WTC11 (cell line): Measurements from ENCODE around the gene PICALM. TPM values are rescaled to one million over a fixed set of nuclear protein-coding genes. Genes with fewer than 3 reads are reported as not detected.

Source experiments
- ATAC-seq: fragments of 200-7000 bp; cut with Tn5 transposase; 2 replicates; pipeline ENCODE4 v1.10.0; 2021; ENCODE audit warnings: mild to moderate bottlenecking, moderate library complexity
- CTCF ChIA-PET: fragments of 300-600 bp; sonication (Branson Sonifier 250); formaldehyde crosslinking; loops from one replicate; lab custom pipeline; 2021; ENCODE audit warnings: antibody characterized with exemption; lab: Charles Lee
- POLR2A ChIA-PET: fragments of 350-600 bp; sonication (Branson Sonifier 250); formaldehyde crosslinking; loops from one replicate; lab custom pipeline; 2021; ENCODE audit warnings: antibody characterized with exemption; lab: Charles Lee
- DNase-seq: peaks from one replicate; pipeline ENCODE4 v3.0.0; 2021; ENCODE audit warnings: low spot score
- H3K27ac Mint-ChIP-seq: 2 replicates; pipeline ENCODE4 v1.8.0; 2021; ENCODE audit warnings: mixed read lengths
- H3K27me3 Mint-ChIP-seq: 2 replicates; pipeline ENCODE4 v1.8.0; 2021; ENCODE audit warnings: low read depth, mild to moderate bottlenecking, moderate library complexity, mixed read lengths
- H3K36me3 Mint-ChIP-seq: 2 replicates; pipeline ENCODE4 v1.8.0; 2021; ENCODE audit warnings: mixed read lengths
- H3K4me1 Mint-ChIP-seq: 2 replicates; pipeline ENCODE4 v1.8.0; 2022; ENCODE audit warnings: mixed read lengths
- H3K4me3 Mint-ChIP-seq: 2 replicates; pipeline ENCODE4 v1.8.0; 2021; ENCODE audit warnings: mild to moderate bottlenecking, moderate library complexity, mixed read lengths
- H3K9me3 Mint-ChIP-seq: 2 replicates; pipeline ENCODE4 v1.8.0; 2021; ENCODE audit warnings: mixed read lengths
- ATF6 ChIP-seq: sonication (generic); formaldehyde crosslinking; IDR thresholded peaks from 2 replicates; pipeline ENCODE4 v1.8.1; 2023; ENCODE audit warnings: mild to moderate bottlenecking, missing genetic modification reagents
- CBFB ChIP-seq: sonication (generic); formaldehyde crosslinking; IDR thresholded peaks from 2 replicates; pipeline ENCODE4 v1.8.1; 2022; ENCODE audit warnings: mild to moderate bottlenecking, low read depth, missing genetic modification reagents
- CREM ChIP-seq: sonication (generic); formaldehyde crosslinking; IDR thresholded peaks from 2 replicates; pipeline ENCODE4 v1.8.1; 2022; ENCODE audit warnings: mild to moderate bottlenecking, missing genetic modification reagents, moderate library complexity
- ELF4 ChIP-seq: sonication (generic); formaldehyde crosslinking; IDR thresholded peaks from 2 replicates; pipeline ENCODE4 v1.8.1; 2022; ENCODE audit warnings: low read depth, mild to moderate bottlenecking, moderate library complexity, missing genetic modification reagents
- ETV6 ChIP-seq: sonication (generic); formaldehyde crosslinking; IDR thresholded peaks from 2 replicates; pipeline ENCODE4 v1.8.1; 2022; ENCODE audit warnings: mild to moderate bottlenecking, missing genetic modification reagents
- FOXK1 ChIP-seq: sonication (generic); formaldehyde crosslinking; IDR thresholded peaks from 2 replicates; pipeline ENCODE4 v1.8.0; 2022; ENCODE audit warnings: mild to moderate bottlenecking, moderate library complexity, missing genetic modification reagents
- GABPB1 ChIP-seq: sonication (generic); formaldehyde crosslinking; IDR thresholded peaks from 2 replicates; pipeline ENCODE4 v1.8.1; 2023; ENCODE audit warnings: mild to moderate bottlenecking, missing genetic modification reagents
- JAZF1 ChIP-seq: fragments of 250-450 bp; sonication (Bioruptor Pico); IDR thresholded peaks from 2 replicates; pipeline ENCODE4 v1.9.0; 2021; ENCODE audit warnings: moderate library complexity, mild to moderate bottlenecking, inconsistent platforms
- MYBL2 ChIP-seq: sonication (generic); formaldehyde crosslinking; IDR thresholded peaks from 2 replicates; pipeline ENCODE4 v1.8.1; 2023; ENCODE audit warnings: mild to moderate bottlenecking, moderate library complexity, missing genetic modification reagents
- NFE2L1 ChIP-seq: sonication (generic); formaldehyde crosslinking; IDR thresholded peaks from 2 replicates; pipeline ENCODE4 v1.8.1; 2023; ENCODE audit warnings: missing genetic modification reagents
- NR3C1 ChIP-seq: sonication (generic); formaldehyde crosslinking; conservative IDR thresholded peaks from 2 replicates; pipeline ENCODE4 v1.8.1; 2023; ENCODE audit warnings: low read depth, mild to moderate bottlenecking, missing genetic modification reagents
- PRRX2 ChIP-seq: fragments of 250-450 bp; sonication (Bioruptor Pico); IDR thresholded peaks from 2 replicates; pipeline ENCODE4 v1.8.0; 2021; ENCODE audit warnings: mild to moderate bottlenecking
- TEAD1 ChIP-seq: sonication (generic); formaldehyde crosslinking; IDR thresholded peaks from 2 replicates; pipeline ENCODE4 v1.8.0; 2022; ENCODE audit warnings: mild to moderate bottlenecking, missing genetic modification reagents
- TEAD4 ChIP-seq: sonication (generic); formaldehyde crosslinking; IDR thresholded peaks from 2 replicates; pipeline ENCODE4 v1.8.0; 2022; ENCODE audit warnings: mild to moderate bottlenecking, missing genetic modification reagents
- TP53 ChIP-seq: sonication (generic); formaldehyde crosslinking; IDR thresholded peaks from 2 replicates; pipeline ENCODE4 v1.8.1; 2023; ENCODE audit warnings: mild to moderate bottlenecking, missing genetic modification reagents
- ZNF121 ChIP-seq: sonication (generic); formaldehyde crosslinking; IDR thresholded peaks from 2 replicates; pipeline ENCODE4 v1.8.0; 2023; ENCODE audit warnings: missing genetic modification reagents
- ZNF416 ChIP-seq: fragments of 250-450 bp; sonication (Bioruptor Pico); IDR thresholded peaks from 2 replicates; pipeline ENCODE4 v1.9.0; 2021; ENCODE audit warnings: mild to moderate bottlenecking, inconsistent platforms
- ZNF512 ChIP-seq: sonication (generic); formaldehyde crosslinking; IDR thresholded peaks from 2 replicates; pipeline ENCODE4 v1.8.1; 2022; ENCODE audit warnings: missing genetic modification reagents, borderline replicate concordance
- total RNA-seq: library from RNA; stranded (reverse); gene quantifications from 3 replicates; pipeline ENCODE4 v1.2.3, GENCODE V29; 2021
- TF ChIP-seq, protein P1 (sequence below): sonication (generic); formaldehyde crosslinking; IDR thresholded peaks from 2 replicates; pipeline ENCODE4 v1.8.1; 2022; ENCODE audit warnings: mild to moderate bottlenecking, moderate library complexity, missing genetic modification reagents
- TF ChIP-seq, protein P2 (sequence below): sonication (generic); formaldehyde crosslinking; IDR thresholded peaks from 2 replicates; pipeline ENCODE4 v1.8.0; 2023; ENCODE audit warnings: missing genetic modification reagents, mild to moderate bottlenecking, borderline replicate concordance
- TF ChIP-seq, protein P3 (sequence below): sonication (generic); formaldehyde crosslinking; IDR thresholded peaks from 2 replicates; pipeline ENCODE4 v1.8.1; 2023; ENCODE audit warnings: mild to moderate bottlenecking, missing genetic modification reagents
- TF ChIP-seq, protein P4 (sequence below): fragments of 200-600 bp; IDR thresholded peaks from 2 replicates; pipeline ENCODE4 v1.8.0; 2022; ENCODE audit warnings: antibody characterized with exemption
- TF ChIP-seq, protein P5 (sequence below): fragments of 250-450 bp; sonication (Bioruptor Pico); IDR thresholded peaks from 2 replicates; pipeline ENCODE4 v1.9.0; 2021; ENCODE audit warnings: moderate library complexity, mild to moderate bottlenecking, inconsistent platforms, borderline replicate concordance

PICALM gene
- total RNA-seq, 1 experiment from 2014 or later, result 69.9 TPM

DNA sequence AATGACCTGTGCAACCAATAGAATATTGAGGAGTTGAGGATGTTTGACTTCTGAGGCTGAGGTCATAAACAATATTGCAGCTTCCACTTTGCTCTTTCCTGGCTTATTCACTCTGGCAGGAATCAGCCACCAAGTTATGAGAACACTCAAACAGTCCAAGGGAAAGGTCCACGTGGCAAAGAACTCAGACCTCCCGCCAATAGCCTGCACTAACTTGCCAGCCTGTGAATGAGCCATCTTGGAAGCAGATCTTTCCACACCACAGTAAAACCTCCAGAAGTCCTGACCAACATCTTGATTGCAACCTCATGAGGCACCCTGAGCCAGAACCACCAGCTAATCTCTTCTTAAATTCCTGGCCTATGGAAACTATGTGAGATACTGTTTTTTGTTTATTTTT, 22.7 kb upstream of the PICALM start:
- ATAC-seq (no peak), DNase-seq (no peak)
- no peaks in the 10 kb centered on the region for H3K9me3 Mint-ChIP-seq
- CTCF ChIA-PET, result no interaction called here
- H3K4me1 Mint-ChIP-seq, result no peaks in the 10 kb centered on the region
- no peak overlapping the region for H3K4me3 Mint-ChIP-seq
- no peak overlapping the region for H3K27ac Mint-ChIP-seq
- TF ChIP-seq PRRX2 (CRISPR knock-in tag), result no peak
- TF ChIP-seq ELF4 (CRISPR knock-in tag), result no peak
- no peak for TF ChIP-seq ETV6 (CRISPR knock-in tag)
- TF ChIP-seq MYBL2 (CRISPR knock-in tag), result no peak
- TF ChIP-seq, protein P1, sequence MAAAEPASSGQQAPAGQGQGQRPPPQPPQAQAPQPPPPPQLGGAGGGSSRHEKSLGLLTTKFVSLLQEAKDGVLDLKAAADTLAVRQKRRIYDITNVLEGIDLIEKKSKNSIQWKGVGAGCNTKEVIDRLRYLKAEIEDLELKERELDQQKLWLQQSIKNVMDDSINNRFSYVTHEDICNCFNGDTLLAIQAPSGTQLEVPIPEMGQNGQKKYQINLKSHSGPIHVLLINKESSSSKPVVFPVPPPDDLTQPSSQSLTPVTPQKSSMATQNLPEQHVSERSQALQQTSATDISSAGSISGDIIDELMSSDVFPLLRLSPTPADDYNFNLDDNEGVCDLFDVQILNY, result no peak
- TF ChIP-seq CREM (CRISPR knock-in tag), result no peak
- TF ChIP-seq CBFB (CRISPR knock-in tag), result no peak
- TF ChIP-seq, protein P2, sequence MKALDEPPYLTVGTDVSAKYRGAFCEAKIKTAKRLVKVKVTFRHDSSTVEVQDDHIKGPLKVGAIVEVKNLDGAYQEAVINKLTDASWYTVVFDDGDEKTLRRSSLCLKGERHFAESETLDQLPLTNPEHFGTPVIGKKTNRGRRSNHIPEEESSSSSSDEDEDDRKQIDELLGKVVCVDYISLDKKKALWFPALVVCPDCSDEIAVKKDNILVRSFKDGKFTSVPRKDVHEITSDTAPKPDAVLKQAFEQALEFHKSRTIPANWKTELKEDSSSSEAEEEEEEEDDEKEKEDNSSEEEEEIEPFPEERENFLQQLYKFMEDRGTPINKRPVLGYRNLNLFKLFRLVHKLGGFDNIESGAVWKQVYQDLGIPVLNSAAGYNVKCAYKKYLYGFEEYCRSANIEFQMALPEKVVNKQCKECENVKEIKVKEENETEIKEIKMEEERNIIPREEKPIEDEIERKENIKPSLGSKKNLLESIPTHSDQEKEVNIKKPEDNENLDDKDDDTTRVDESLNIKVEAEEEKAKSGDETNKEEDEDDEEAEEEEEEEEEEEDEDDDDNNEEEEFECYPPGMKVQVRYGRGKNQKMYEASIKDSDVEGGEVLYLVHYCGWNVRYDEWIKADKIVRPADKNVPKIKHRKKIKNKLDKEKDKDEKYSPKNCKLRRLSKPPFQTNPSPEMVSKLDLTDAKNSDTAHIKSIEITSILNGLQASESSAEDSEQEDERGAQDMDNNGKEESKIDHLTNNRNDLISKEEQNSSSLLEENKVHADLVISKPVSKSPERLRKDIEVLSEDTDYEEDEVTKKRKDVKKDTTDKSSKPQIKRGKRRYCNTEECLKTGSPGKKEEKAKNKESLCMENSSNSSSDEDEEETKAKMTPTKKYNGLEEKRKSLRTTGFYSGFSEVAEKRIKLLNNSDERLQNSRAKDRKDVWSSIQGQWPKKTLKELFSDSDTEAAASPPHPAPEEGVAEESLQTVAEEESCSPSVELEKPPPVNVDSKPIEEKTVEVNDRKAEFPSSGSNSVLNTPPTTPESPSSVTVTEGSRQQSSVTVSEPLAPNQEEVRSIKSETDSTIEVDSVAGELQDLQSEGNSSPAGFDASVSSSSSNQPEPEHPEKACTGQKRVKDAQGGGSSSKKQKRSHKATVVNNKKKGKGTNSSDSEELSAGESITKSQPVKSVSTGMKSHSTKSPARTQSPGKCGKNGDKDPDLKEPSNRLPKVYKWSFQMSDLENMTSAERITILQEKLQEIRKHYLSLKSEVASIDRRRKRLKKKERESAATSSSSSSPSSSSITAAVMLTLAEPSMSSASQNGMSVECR, result no peak
- TF ChIP-seq TEAD1 (CRISPR knock-in tag), result no peak
- TF ChIP-seq GABPB1, result no peak
- TF ChIP-seq, protein P3, sequence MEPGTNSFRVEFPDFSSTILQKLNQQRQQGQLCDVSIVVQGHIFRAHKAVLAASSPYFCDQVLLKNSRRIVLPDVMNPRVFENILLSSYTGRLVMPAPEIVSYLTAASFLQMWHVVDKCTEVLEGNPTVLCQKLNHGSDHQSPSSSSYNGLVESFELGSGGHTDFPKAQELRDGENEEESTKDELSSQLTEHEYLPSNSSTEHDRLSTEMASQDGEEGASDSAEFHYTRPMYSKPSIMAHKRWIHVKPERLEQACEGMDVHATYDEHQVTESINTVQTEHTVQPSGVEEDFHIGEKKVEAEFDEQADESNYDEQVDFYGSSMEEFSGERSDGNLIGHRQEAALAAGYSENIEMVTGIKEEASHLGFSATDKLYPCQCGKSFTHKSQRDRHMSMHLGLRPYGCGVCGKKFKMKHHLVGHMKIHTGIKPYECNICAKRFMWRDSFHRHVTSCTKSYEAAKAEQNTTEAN (CRISPR knock-in tag), result no peak
- no peak for TF ChIP-seq ZNF512 (CRISPR knock-in tag)
- no peaks in the 10 kb centered on the region for H3K36me3 Mint-ChIP-seq
- POLR2A ChIA-PET, result interaction anchor here (1.4 kb wide), 1 partner anchor 23 kb away, joined by 3 read pairs; the partner anchor contains the start of gene PICALM
- H3K27me3 Mint-ChIP-seq, result no peaks in the 10 kb centered on the region

DNA sequence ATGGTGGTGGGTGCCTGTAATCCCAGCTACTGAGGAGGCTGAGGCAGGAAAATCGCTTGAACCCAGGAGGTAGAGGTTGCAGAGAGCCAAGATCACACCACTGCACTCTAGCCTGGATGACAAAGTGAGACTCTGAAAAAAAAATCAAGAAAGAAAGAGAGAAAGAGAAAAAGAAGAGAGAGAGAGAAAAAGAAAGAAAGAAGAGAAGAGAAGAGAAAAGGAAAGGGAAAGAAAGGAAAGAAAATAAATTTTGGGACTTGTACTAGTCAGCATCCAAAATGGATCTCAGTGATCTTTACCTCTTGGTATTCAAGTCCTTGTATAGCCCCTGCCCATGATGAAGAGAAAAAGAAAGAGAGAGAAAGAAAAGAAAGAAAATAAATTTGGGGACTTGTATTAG, 22.2 kb upstream of the PICALM start:
- no peak for DNase-seq
- ChIA-PET CTCF (interaction anchor here (1.0 kb wide), 1 partner anchor 103 kb away, joined by 3 read pairs; no protein-coding TSS in a partner anchor), POLR2A (interaction anchor here (1.4 kb wide), 1 partner anchor 22 kb away, joined by 3 read pairs; the partner anchor contains the start of gene PICALM)
- H3K27me3 Mint-ChIP-seq, result no peaks in the 10 kb centered on the region
- no peak overlapping the region for H3K27ac Mint-ChIP-seq
- no peaks in the 10 kb centered on the region for H3K9me3 Mint-ChIP-seq
- H3K4me1 Mint-ChIP-seq, result no peaks in the 10 kb centered on the region
- no peaks in the 10 kb centered on the region for H3K36me3 Mint-ChIP-seq
- no peak for ATAC-seq
- no peak overlapping the region for H3K4me3 Mint-ChIP-seq
- TF ChIP-seq NR3C1 (CRISPR knock-in tag) (no peak), MYBL2 (CRISPR knock-in tag) (no peak), ZNF121 (CRISPR knock-in tag) (no peak), NFE2L1 (no peak), FOXK1 (CRISPR knock-in tag) (no peak), TEAD4 (CRISPR knock-in tag) (no peak), TP53 (CRISPR knock-in tag) (no peak), JAZF1 (CRISPR knock-in tag) (no peak), ZNF416 (CRISPR knock-in tag) (no peak), ATF6 (CRISPR knock-in tag) (no peak)
- TF ChIP-seq, protein P4, sequence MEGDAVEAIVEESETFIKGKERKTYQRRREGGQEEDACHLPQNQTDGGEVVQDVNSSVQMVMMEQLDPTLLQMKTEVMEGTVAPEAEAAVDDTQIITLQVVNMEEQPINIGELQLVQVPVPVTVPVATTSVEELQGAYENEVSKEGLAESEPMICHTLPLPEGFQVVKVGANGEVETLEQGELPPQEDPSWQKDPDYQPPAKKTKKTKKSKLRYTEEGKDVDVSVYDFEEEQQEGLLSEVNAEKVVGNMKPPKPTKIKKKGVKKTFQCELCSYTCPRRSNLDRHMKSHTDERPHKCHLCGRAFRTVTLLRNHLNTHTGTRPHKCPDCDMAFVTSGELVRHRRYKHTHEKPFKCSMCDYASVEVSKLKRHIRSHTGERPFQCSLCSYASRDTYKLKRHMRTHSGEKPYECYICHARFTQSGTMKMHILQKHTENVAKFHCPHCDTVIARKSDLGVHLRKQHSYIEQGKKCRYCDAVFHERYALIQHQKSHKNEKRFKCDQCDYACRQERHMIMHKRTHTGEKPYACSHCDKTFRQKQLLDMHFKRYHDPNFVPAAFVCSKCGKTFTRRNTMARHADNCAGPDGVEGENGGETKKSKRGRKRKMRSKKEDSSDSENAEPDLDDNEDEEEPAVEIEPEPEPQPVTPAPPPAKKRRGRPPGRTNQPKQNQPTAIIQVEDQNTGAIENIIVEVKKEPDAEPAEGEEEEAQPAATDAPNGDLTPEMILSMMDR, result no peak
- TF ChIP-seq, protein P5, sequence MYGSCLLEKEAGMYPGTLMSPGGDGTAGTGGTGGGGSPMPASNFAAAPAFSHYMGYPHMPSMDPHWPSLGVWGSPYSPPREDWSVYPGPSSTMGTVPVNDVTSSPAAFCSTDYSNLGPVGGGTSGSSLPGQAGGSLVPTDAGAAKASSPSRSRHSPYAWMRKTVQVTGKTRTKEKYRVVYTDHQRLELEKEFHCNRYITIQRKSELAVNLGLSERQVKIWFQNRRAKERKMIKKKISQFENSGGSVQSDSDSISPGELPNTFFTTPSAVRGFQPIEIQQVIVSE, result no peak
